Measurements from ENCODE around the gene OSM.

DNA sequence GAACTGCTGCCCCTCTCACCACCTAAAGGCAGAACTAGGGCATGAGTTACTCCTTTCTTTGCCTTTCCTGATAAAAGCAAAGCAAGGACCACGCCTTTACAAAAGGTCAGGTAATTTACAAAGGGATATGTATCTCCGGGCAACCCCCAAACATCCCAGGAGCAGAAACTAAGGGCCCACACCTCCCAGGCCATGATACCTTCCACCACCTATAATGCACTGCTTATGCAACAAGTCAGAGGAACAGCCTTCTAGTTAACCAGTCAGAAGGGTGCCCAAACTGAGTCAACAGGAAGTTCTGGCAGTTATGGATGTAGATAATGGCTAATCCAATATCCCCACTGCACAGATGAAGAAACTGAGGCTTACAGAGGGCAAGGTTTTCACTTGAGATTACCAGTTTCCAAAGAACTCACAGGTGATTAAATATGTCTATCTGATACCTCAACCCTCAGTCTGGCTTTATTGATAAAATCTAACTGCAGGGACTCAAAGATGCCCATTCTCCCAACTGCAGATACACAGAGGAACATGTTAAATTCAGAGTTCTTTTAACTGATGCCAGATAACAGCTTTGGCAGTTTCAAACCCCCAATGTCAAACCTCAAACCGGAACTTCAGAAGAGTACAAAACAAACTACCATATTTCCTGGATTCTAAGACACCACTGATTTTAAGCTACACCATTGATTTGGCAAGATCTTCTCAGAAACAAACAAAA lies 39.4 kb upstream of the OSM start:
- TF ChIP-seq NFRKB (IDR thresholded peaks at IDR 0.05) (no peak), SP1 (IDR thresholded peaks at IDR 0.05) (no peak), FOXK2 (IDR thresholded peaks at IDR 0.05) (no peak), ZNF384 (IDR thresholded peaks at IDR 0.05) (no peak), ARNT (IDR thresholded peaks at IDR 0.05) (no peak), BHLHE40 (IDR thresholded peaks at IDR 0.05; ENCODE audit: borderline replicate concordance) (no peak), FOXA1 (IDR thresholded peaks at IDR 0.05) (no peak), CTBP1 (IDR thresholded peaks at IDR 0.05; ENCODE audit: borderline replicate concordance) (no peak)

Data from HEK293T (cell line).